Central memory CD4-positive, alpha-beta T cell (primary cell): Measurements from ENCODE around the gene DZANK1.
"Not testable (repeated sequence)": the region's sequence is repeated elsewhere in the genome, so short reads cannot be mapped to it uniquely, and the experiment has no call there.

ENCODE experiments used
- DNase-seq: peaks from one replicate; pipeline ENCODE4 v3.0.0; 2022

The DZANK1 gene

GRCh38 chr20:18436847-18437246 lies 30.0 kb downstream of the DZANK1 start:
- DNase-seq, result no peak

GRCh38 chr20:18431206-18431605 lies 35.6 kb downstream of the DZANK1 start:
- DNase-seq, result no peak

- DNase-seq, result no peak
Measured at GRCh38 chr20:18430172-18430826, 36.5 kb downstream of the DZANK1 start.

DNA sequence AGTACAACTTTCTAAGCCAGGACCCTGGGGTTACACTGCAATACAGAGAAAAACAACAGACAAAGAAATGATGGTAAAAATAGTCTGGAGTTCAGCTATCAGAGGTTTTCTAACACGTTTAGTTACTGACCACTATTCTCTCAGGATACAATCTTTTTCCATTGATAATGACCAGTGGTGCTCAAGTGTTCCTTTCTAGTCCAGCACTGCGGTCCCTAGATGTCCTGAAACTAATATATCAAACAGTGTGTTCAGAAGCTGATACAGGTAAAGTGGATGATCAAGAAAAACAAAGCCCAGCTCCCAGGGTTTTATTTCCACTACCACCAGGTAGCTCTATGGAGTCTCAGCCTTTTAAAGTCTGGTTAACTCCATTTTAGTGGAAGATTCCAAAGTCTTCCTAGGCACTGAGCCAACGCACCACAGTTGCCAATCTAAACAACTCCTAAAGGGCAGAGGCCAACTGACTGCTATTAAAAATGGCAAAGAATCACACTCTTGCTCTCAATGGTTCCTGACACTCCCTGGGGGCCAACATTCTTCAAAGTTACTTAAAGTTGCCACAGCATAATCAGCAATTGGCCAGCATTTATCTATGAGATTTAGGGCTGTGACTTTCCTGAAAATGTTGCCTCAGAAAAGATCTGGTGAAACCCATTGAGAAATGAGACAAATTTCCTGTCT lies 38.2 kb downstream of the DZANK1 start:
- DNase-seq, result no peak

DNA sequence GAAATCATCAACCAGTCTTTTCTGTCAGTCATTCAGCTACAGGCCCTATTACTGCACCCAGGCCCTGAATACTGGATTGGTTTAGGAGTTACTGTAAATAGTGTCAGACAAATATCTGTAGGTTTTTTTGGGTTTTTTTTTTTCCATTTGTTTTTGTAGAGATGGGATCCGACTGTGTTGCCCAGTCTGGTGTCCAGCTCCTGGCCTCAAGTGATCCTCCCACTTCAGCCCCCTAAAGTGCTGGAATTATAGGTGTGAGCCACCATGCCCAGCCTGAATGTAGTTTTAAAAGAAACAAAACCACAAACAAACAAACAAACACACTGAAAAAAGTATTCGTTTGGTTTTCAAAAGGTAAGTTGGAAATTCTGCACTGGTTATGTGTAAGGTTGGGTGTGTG lies 39.6 kb downstream of the DZANK1 start:
- DNase-seq, result no peak

GRCh38 chr20:18421608-18422007 lies 45.2 kb downstream of the DZANK1 start:
- no peak for DNase-seq

DNA sequence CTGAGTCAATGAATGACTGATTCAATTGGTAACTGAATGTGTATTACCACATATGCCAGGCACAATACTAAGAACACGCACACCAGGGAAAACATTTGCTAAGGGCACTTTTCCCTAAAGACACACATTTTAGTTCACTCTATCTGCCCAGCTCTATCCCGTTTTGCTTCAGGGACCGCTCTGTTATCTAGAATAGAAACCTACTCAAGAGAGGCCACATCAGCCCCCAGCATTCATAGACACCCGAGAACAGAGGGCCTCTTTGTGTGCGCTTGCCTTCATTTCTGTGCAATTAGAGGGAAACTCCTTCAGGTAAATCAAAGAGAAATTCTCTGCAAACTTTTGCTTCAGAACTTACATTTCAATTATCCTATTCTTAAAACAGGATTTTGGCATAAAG lies 50.3 kb downstream of the DZANK1 start:
- DNase-seq, result no peak

GRCh38 chr20:18414140-18414539 lies 52.7 kb downstream of the DZANK1 start:
- DNase-seq, result no peak

- DNase-seq, result no peak
Measured at GRCh38 chr20:18412221-18412901, 54.5 kb downstream of the DZANK1 start.

DNA sequence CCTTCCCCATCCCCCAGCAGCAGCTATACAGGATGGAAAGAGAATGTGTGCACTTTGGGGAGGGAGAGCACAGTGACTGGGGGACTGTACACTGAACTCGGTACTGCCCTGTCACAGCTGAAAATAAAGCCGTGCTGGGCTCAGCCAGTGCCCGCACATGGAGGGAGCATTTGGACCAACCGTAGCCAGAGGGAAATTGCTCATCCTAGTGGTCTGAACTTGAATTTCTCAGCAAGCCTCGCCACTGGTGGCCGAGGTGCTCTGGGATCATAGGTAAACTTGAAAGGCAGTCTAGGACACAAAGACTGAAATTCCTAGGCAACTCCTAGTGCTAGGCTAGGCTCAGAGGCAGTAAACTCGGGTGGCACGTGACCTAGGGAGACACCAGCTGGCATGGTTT lies 61.0 kb downstream of the DZANK1 start:
- DNase-seq, result no peak

DNA sequence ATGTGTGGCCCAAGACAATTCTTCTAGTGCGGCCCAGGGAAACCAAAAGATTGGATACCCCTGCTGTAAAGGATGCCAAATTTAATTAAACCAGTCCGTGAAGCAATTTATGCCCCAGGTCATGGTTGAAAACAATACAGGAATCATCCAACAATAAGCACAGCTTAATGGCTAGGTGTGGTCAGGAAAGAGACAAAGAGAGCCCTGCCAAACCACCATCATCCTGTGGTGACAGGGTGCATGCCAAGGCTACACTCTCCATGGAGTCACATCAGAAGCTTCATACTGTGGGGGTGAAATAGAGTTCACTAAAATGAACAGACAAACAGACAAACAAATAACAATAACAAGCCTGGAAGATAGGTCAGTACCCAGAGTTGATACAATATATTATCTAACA lies 62.7 kb downstream of the DZANK1 start:
- no peak for DNase-seq

GRCh38 chr20:18403269-18403668 lies 63.6 kb downstream of the DZANK1 start:
- DNase-seq, result no peak

DNA sequence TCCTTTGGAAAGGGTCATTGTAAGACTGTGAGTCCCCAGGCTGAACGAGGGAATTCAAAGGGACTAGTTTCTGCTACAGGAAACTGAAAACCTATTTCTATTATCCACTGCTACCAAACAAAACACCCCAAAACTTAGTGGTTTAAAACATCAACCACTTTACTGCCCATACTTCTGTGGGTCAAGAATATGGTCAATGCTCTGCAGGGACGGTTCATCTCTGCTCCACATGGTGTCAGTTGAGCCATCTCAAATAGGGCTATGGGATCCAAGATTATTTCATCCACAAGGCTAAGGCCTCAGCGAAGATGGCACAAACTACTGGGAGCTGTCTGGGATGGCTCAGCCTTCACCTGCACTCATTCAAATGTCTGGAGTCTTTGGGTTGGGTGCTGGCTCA lies 65.5 kb downstream of the DZANK1 start:
- no peak for DNase-seq

GRCh38 chr20:18400460-18400859 lies 66.4 kb downstream of the DZANK1 start:
- no peak for DNase-seq

DNA sequence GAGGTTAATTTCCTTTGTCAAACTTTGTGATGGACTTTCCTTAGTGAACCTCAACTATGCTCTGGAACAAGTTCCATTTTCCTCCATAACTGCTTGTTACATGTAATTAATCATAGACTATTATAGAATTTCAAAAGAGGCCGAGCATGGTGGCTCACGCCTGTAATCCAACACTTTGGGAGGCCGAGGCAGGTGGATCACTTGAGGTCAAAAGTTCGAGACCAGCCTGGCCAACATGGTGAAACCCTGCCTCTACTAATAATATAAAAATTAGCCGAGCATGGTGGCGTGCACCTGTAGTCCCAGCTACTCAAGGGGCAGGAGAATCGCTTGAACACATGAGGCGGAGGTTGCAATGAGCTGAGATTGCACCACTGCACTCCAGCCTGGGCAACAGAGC lies 68.1 kb downstream of the DZANK1 start:
- not testable (repeated sequence) for DNase-seq

- DNase-seq, result no peak
Measured at GRCh38 chr20:18397030-18397429, 69.8 kb downstream of the DZANK1 start.

GRCh38 chr20:18395544-18395943 lies 71.3 kb downstream of the DZANK1 start:
- no peak for DNase-seq

GRCh38 chr20:18394363-18394762 lies 72.5 kb downstream of the DZANK1 start:
- DNase-seq, result no peak

DNA sequence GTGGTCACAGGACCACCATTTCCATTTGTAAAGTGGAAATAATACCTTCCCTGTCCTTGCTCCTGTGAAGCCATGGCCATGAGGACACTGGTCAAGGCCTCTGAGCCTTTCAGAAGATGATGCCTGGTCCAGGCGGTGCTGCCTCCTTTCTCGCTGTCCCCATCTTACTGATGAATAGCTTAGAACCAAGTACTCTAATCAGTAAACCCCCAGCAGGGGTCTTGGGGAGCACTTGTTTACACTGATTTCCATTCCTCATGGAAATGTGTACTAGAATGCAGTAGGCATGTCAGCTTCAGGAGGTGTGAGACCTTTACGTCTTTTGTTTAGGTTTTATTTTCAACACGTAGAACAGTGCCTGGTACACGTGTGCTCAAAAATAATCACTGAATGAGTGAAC lies 75.1 kb downstream of the DZANK1 start:
- DNase-seq, result no peak

DNA sequence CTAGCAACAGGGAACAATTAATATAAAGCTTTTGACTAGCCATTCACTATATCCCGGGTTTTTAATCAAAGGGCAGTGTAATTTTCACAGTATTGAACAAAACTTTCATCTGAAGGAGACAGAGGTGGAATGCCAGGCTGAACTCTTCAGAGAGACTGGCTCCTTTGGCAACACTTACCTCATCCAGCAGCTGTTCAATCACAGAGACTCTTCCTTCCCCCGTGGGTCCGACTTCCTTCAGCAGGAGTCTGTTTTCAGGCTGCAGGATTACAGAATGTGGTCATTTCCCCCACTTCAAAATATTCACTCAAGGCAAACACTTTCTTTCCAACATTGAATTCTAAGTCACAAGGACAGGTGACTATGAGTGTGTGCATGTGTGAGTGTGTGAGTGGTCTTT lies 76.6 kb downstream of the DZANK1 start:
- no peak for DNase-seq

DNA sequence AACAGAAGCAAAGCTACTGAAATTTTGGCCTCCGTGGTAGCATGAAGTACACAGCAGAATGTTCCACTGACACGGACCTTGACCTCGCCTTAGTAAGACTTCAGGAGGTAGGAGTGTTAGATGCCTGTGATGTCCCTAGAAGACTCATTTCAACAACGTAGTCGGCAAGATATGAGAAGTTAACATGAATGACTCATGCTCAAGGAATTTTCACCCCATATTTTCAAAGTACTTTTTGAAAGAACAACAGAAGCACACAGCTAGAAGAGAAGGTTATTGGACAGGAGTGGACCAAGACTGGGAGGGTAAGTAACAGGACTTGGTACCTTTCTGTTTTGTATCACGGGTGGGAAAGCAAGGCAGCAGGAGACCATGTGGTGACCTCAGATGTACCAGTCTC lies 78.0 kb downstream of the DZANK1 start:
- no peak for DNase-seq

DNA sequence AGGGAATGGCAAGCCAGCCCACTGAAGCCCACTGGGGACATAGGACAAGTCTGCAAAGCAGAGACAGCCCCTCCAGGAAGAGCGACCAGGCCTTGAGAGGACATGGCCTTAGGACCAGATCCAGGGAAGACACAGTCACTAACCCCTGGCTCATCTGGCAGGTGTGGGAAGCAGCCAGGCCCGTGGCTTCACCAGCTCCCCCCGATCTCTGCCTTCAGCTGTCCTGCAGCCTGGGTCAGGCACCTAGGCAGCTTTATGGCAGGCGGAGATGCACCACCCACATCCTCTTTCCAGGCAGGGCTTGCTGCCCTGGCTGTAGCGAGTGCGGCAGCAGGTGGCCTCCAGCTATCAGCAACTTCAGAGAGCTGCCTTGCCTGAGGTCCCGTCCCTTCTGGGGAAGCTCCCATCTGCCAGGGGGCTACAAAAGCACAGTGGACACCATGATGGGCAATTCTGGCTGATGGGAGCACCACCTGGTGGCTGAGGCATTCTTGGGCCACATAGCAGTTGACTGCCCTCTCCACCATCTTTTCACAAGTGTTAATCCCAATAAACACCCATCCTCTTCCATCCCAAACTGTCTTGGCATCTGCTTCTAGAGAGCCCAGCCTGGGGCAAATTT lies 85.8 kb downstream of the DZANK1 start:
- no peak for DNase-seq

GRCh38 chr20:18377896-18378481 lies 88.8 kb downstream of the DZANK1 start:
- DNase-seq, result no peak
